PC-3 (cell line): ENCODE measurements around the gene CASK.

ENCODE experiments used
- EZH2 ChIP-seq: fragments of 300-600 bp; sonication (generic); IDR thresholded peaks from one replicate; pipeline ENCODE4 v1.6.1; 2017; ENCODE audit warnings: antibody characterized with exemption, mild to moderate bottlenecking, low read length; ENCODE audit not compliant: unreplicated experiment
- TF ChIP-seq, protein P1 (sequence below): fragments of 300-600 bp; sonication (generic); conservative IDR thresholded peaks from 2 replicates; pipeline ENCODE4 v1.5.1; 2017; ENCODE audit warnings: antibody characterized with exemption, low read depth, mild to moderate bottlenecking, low read length

DNA sequence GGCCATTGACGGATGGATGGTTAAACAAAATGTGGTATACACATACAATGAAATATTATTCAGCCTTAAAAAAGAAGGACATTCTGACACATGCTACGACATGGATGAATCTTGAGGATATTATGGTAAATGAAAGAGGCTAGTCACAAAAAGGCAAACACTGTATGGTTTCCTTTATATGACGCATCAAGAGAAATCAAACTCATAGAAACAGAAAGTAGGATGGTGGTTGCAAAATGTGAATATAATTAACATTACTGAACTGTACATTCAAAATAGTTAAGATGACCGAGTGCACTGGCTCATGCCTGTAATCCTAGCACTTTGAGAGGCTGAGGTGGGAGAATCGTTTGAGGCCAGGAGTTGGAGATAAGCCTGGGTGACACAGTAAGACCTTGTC lies 9.5 kb upstream of the CASK start:
- TF ChIP-seq, protein P1, sequence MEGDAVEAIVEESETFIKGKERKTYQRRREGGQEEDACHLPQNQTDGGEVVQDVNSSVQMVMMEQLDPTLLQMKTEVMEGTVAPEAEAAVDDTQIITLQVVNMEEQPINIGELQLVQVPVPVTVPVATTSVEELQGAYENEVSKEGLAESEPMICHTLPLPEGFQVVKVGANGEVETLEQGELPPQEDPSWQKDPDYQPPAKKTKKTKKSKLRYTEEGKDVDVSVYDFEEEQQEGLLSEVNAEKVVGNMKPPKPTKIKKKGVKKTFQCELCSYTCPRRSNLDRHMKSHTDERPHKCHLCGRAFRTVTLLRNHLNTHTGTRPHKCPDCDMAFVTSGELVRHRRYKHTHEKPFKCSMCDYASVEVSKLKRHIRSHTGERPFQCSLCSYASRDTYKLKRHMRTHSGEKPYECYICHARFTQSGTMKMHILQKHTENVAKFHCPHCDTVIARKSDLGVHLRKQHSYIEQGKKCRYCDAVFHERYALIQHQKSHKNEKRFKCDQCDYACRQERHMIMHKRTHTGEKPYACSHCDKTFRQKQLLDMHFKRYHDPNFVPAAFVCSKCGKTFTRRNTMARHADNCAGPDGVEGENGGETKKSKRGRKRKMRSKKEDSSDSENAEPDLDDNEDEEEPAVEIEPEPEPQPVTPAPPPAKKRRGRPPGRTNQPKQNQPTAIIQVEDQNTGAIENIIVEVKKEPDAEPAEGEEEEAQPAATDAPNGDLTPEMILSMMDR: no peak
- TF ChIP-seq EZH2: no peak
